CD4-positive, alpha-beta T cell (primary cell): ENCODE results near the gene MYO1E. TPM values are rescaled to one million over a fixed set of nuclear protein-coding genes. Genes with fewer than 3 reads are reported as not detected.

ENCODE experiments used
- ATAC-seq: fragments of 200-7000 bp; cut with Tn5 transposase; one replicate; pipeline ENCODE4 v1.10.0; 2022; ENCODE audit warnings: mild to moderate bottlenecking; ENCODE audit not compliant: poor library complexity
- CTCF ChIA-PET: fragments of 350-600 bp; sonication (Branson Sonifier 250); formaldehyde crosslinking; loops from one replicate; lab custom pipeline; 2021; ENCODE audit warnings: antibody characterized with exemption, inconsistent platforms; lab: Charles Lee
- POLR2A ChIA-PET: fragments of 350-600 bp; sonication (Branson Sonifier 250); formaldehyde crosslinking; loops from one replicate; lab custom pipeline; 2021; ENCODE audit warnings: antibody characterized with exemption, inconsistent platforms; lab: Charles Lee
- DNase-seq, 14 experiments: peaks; one replicate each; pipeline ENCODE4 v3.0.0-alpha.2; 2013 to 2020; ENCODE audit warnings: mixed read lengths in 2 of 14
- H3K27ac ChIP-seq, 2 donors: one replicate each; pipeline versions ENCODE4 v1.5.1 to v1.7.0; 2013; ENCODE audit warnings: low read length in 2 of 2, low read depth in 1 of 2, mild to moderate bottlenecking in 1 of 2
- H3K27me3 ChIP-seq, 2 experiments: 1 replicate in 1 of 2; 2 replicates in 1 of 2; pipeline versions ENCODE4 v1.6.1 to v1.7.0; 2013; ENCODE audit warnings: low read length in 2 of 2, control low read depth in 1 of 2, mild to moderate bottlenecking in 1 of 2, moderate library complexity in 1 of 2; ENCODE audit not compliant: insufficient read depth in 2 of 2, control insufficient read depth in 1 of 2
- H3K36me3 ChIP-seq: one replicate; pipeline ENCODE4 v1.6.1; 2013; ENCODE audit warnings: low read length, control low read depth; ENCODE audit not compliant: insufficient read depth
- H3K4me1 ChIP-seq: one replicate; pipeline ENCODE4 v1.6.1; 2013; ENCODE audit warnings: low read length, control low read depth; ENCODE audit not compliant: insufficient read depth
- H3K4me3 ChIP-seq: one replicate; pipeline ENCODE4 v1.5.1; 2013; ENCODE audit warnings: mild to moderate bottlenecking, low read length, moderate library complexity
- H3K9me3 ChIP-seq, 2 experiments: 1 replicate in 1 of 2; 2 replicates in 1 of 2; pipeline versions ENCODE4 v1.6.1 to v1.7.0; 2013; ENCODE audit warnings: low read length in 2 of 2, mild to moderate bottlenecking in 2 of 2, control low read depth in 1 of 2, moderate library complexity in 1 of 2; ENCODE audit not compliant: control insufficient read depth in 1 of 2, insufficient read depth in 1 of 2
- H3K27ac Mint-ChIP-seq: one replicate; pipeline ENCODE4 v1.8.0; 2020; ENCODE audit warnings: mixed read lengths
- H3K27me3 Mint-ChIP-seq: one replicate; pipeline ENCODE4 v1.8.0; 2021; ENCODE audit warnings: mixed read lengths
- H3K36me3 Mint-ChIP-seq: one replicate; pipeline ENCODE4 v1.8.0; 2021; ENCODE audit warnings: low read depth, mixed read lengths
- H3K4me1 Mint-ChIP-seq: one replicate; pipeline ENCODE4 v1.8.0; 2021; ENCODE audit warnings: low read depth, mixed read lengths
- H3K4me3 Mint-ChIP-seq: one replicate; pipeline ENCODE4 v1.8.0; 2020; ENCODE audit warnings: mild to moderate bottlenecking, mixed read lengths
- H3K9me3 Mint-ChIP-seq: one replicate; pipeline ENCODE4 v1.8.0; 2020; ENCODE audit warnings: mixed read lengths
- intact Hi-C, 2 experiments: fragments of 100-400 bp; cut with DNase I in 1 of 2; cut with micrococcal nuclease in 1 of 2; formaldehyde crosslinking; loops; one replicate each; pipeline versions ENCODE4 v1.15.1 to v1.9.0; 2023 to 2025; cut with DNase I, micrococcal nuclease
- total RNA-seq, 174 experiments: library from RNA in 2 of 174; stranded (reverse) in 2 of 174; gene quantifications; one replicate each; pipeline ENCODE4 v1.2.3 and lab custom pipeline; 2021 to 2026
- TF ChIP-seq, protein P1 (sequence below): fragments of 200-600 bp; IDR thresholded peaks from one replicate; pipeline ENCODE4 v1.8.0; 2022; ENCODE audit warnings: antibody characterized with exemption, mild to moderate bottlenecking

Gene MYO1E
- total RNA-seq, 2 experiments from 2014 or later, result 0.59 to 0.63 TPM

DNA sequence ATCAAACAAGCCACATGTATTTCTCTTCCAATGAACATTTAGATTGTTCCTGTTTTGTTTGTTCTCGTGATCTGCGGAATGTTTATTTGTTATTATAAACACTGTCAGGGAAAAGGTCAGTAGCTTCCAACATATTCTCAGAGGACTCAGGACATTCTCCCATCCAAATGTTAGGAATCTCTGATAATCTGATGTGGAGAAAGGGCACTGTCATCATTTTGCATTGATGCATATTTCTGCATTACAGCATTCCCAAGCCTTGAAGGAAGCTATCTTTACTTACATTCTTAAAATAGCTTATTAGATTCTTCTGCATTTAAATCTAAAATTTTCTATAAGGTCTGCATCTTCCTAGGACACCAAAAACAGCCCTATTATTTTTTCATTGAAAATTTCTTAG, 10.3 kb downstream of the MYO1E start:
- Histone ChIP-seq H3K4me1 (no peaks in the 10 kb centered on the region), H3K36me3 (no peaks in the 10 kb centered on the region), H3K27me3 (peaks cover 0 to 2% of the 10 kb centered on the region in 2 experiments), H3K9me3 (no peaks in the 10 kb centered on the region), H3K27ac (no peak overlapping the region), H3K4me3 (no peak overlapping the region)
- H3K36me3 Mint-ChIP-seq, result no peaks in the 10 kb centered on the region
- no peaks in the 10 kb centered on the region for H3K4me1 Mint-ChIP-seq
- no peak overlapping the region for H3K27ac Mint-ChIP-seq
- H3K9me3 Mint-ChIP-seq, result no peaks in the 10 kb centered on the region
- intact Hi-C loops, result no loop called here
- no peak overlapping the region for H3K4me3 Mint-ChIP-seq
- ChIA-PET POLR2A (no interaction called here), CTCF (no interaction called here)
- peaks cover 27% of the 10 kb centered on the region for H3K27me3 Mint-ChIP-seq
- TF ChIP-seq, protein P1, sequence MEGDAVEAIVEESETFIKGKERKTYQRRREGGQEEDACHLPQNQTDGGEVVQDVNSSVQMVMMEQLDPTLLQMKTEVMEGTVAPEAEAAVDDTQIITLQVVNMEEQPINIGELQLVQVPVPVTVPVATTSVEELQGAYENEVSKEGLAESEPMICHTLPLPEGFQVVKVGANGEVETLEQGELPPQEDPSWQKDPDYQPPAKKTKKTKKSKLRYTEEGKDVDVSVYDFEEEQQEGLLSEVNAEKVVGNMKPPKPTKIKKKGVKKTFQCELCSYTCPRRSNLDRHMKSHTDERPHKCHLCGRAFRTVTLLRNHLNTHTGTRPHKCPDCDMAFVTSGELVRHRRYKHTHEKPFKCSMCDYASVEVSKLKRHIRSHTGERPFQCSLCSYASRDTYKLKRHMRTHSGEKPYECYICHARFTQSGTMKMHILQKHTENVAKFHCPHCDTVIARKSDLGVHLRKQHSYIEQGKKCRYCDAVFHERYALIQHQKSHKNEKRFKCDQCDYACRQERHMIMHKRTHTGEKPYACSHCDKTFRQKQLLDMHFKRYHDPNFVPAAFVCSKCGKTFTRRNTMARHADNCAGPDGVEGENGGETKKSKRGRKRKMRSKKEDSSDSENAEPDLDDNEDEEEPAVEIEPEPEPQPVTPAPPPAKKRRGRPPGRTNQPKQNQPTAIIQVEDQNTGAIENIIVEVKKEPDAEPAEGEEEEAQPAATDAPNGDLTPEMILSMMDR, result no peak
- DNase-seq (no peak), ATAC-seq (no peak)

DNA sequence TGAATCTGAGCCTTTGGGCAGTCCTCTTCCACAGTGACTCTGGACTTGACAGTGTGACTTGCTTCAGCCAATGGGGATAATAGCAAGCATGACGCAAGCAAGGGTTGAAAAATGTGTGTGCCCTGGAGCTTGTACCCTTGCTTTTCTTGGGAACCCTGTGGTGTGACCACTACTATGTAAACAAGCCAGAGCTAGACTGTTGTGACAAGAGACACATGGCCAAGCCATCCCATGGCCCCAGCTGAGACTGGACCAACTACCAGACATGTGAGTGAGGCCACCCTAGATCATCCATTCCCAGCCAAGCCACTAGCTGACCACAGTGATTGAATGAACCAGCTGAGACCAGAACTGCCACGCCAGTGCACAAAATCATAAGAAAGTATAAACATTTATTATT, 11.8 kb downstream of the MYO1E start:
- Histone ChIP-seq H3K4me3 (no peak overlapping the region), H3K27ac (no peak overlapping the region), H3K36me3 (no peaks in the 10 kb centered on the region), H3K4me1 (no peaks in the 10 kb centered on the region), H3K27me3 (peaks cover 0 to 2% of the 10 kb centered on the region in 2 experiments), H3K9me3 (no peaks in the 10 kb centered on the region)
- no peak overlapping the region for H3K4me3 Mint-ChIP-seq
- ChIA-PET POLR2A (no interaction called here), CTCF (interaction anchor here (0.5 kb wide), 1 partner anchor 13 kb away, joined by 3 read pairs; no protein-coding TSS in a partner anchor)
- ATAC-seq (no peak), DNase-seq (no peak)
- TF ChIP-seq, protein P1, result no peak
- H3K4me1 Mint-ChIP-seq, result no peaks in the 10 kb centered on the region
- H3K36me3 Mint-ChIP-seq, result no peaks in the 10 kb centered on the region
- H3K27ac Mint-ChIP-seq, result no peak overlapping the region
- H3K27me3 Mint-ChIP-seq, result peaks cover 19% of the 10 kb centered on the region
- intact Hi-C loops, result no loop called here
- H3K9me3 Mint-ChIP-seq, result no peaks in the 10 kb centered on the region

DNA sequence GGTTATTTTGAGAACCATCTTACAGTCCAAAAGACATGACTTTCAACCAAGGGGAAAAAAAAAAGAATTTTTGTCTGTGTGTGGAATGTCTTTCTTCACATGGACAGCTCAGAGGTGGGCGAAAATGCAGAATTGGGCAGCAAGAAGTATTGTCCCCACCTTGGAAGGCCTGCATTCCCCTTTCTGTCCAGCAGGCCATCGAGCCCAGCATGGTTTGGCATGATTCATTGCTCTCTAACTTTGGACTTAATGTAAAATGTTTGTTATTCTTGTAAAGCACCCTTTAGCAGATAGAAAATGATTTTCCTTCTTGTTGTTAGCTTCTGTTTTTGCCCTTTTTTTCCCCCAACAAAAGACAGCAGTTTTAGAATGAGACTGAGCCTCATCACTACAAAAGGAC, 12.4 kb downstream of the MYO1E start:
- Histone ChIP-seq H3K9me3 (no peaks in the 10 kb centered on the region), H3K4me1 (no peaks in the 10 kb centered on the region), H3K27ac (no peak overlapping the region), H3K27me3 (peaks cover 0 to 2% of the 10 kb centered on the region in 2 experiments), H3K4me3 (no peak overlapping the region), H3K36me3 (no peaks in the 10 kb centered on the region)
- intact Hi-C loops, result no loop called here
- peaks cover 19% of the 10 kb centered on the region for H3K27me3 Mint-ChIP-seq
- H3K4me1 Mint-ChIP-seq, result peaks cover under 1% of the 10 kb centered on the region
- H3K4me3 Mint-ChIP-seq, result no peak overlapping the region
- ATAC-seq, result no peak
- TF ChIP-seq, protein P1, result no peak
- H3K27ac Mint-ChIP-seq, result no peak overlapping the region
- no peak for DNase-seq
- ChIA-PET POLR2A (no interaction called here), CTCF (no interaction called here)
- H3K36me3 Mint-ChIP-seq, result no peaks in the 10 kb centered on the region
- H3K9me3 Mint-ChIP-seq, result no peaks in the 10 kb centered on the region
